ENCODE data around the gene ASAP3. TPM values are rescaled to one million over a fixed set of nuclear protein-coding genes. Genes with fewer than 3 reads are reported as not detected.
"Not testable (repeated sequence)": the region's sequence is repeated elsewhere in the genome, so short reads cannot be mapped to it uniquely, and the experiment has no call there.

The ASAP3 gene
- total and polyA plus RNA-seq, 4 donors = 8.3 to 25.9 (median 16.7) TPM

DNA sequence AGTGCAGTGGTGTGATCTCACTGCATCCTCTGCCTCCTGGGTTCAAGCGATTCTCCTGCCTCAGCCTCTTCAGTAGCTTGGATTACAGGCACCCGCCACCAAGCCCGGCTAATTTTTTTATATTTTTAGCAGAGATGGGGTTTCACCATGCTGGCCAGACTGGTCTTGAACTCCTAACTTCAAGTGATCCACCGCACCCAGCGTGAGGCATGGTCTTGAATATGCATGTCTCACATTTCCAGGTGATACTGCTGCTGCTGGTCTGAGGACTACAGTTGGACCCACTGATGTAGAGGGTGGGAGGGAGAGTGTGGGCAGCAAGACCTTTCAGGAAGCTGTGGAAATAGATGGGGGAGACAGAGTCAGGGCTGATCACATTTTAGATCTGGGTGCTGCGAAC lies 21.9 kb upstream of the ASAP3 start:
- TF ChIP-seq, protein P1, sequence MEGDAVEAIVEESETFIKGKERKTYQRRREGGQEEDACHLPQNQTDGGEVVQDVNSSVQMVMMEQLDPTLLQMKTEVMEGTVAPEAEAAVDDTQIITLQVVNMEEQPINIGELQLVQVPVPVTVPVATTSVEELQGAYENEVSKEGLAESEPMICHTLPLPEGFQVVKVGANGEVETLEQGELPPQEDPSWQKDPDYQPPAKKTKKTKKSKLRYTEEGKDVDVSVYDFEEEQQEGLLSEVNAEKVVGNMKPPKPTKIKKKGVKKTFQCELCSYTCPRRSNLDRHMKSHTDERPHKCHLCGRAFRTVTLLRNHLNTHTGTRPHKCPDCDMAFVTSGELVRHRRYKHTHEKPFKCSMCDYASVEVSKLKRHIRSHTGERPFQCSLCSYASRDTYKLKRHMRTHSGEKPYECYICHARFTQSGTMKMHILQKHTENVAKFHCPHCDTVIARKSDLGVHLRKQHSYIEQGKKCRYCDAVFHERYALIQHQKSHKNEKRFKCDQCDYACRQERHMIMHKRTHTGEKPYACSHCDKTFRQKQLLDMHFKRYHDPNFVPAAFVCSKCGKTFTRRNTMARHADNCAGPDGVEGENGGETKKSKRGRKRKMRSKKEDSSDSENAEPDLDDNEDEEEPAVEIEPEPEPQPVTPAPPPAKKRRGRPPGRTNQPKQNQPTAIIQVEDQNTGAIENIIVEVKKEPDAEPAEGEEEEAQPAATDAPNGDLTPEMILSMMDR (IDR thresholded peaks at IDR 0.05; ENCODE audit: low read depth, low read length, missing input control) = no peak
- no peak for TF ChIP-seq HNF4G (IDR thresholded peaks at IDR 0.05)
- Histone ChIP-seq H3K4me1 (ENCODE audit: control insufficient read depth in 4 of 4, insufficient read depth in 4 of 4, low read length in 3 of 4) (no peaks in the 10 kb centered on the region), H3K9ac (ENCODE audit: low read depth in 1 of 2, low read length in 2 of 2) (no peak overlapping the region), H3K9me3 (ENCODE audit: control insufficient read depth in 4 of 4, low read length in 3 of 4) (no peaks in the 10 kb centered on the region), H3K36me3 (ENCODE audit: control insufficient read depth in 4 of 4, insufficient read depth in 3 of 4, low read depth in 1 of 4, low read length in 3 of 4) (no peaks in the 10 kb centered on the region), H3K4me3 (ENCODE audit: low read depth in 1 of 3, low read length in 3 of 3) (no peak overlapping the region), H3K27me3 (ENCODE audit: control insufficient read depth in 4 of 4, insufficient read depth in 4 of 4, low read length in 3 of 4) (no peaks in the 10 kb centered on the region), H3K27ac (ENCODE audit: low read depth in 1 of 2, low read length in 2 of 2) (no peak overlapping the region)
- DNase-seq (ENCODE audit: low spot score) = no peak
- WGBS = 97% methylated on average over 6 of the region's 6 CpGs

DNA sequence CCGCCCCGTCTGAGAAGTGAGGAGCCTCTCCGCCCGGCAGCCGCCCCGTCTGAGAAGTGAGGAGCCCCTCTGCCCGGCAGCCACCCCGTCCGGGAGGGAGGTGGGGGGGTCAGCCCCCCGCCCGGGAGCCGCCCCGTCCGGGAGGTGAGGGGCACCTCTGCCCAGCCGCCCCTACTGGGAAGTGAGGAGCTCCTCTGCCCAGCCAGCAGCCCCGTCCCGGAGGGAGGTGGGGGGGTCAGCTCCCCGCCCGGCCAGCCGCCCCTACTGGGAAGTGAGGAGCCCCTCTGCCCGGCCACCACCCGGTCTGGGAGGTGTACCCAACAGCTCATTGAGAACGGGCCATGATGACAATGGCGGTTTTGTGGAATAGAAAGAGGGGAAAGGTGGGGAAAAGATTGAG lies 20.2 kb upstream of the ASAP3 start:
- H3K9me3 ChIP-seq (ENCODE audit: control insufficient read depth in 4 of 4, low read length in 3 of 4); H3K36me3 ChIP-seq (ENCODE audit: control insufficient read depth in 4 of 4, insufficient read depth in 3 of 4, low read depth in 1 of 4, low read length in 3 of 4); H3K4me3 ChIP-seq (ENCODE audit: low read depth in 1 of 3, low read length in 3 of 3); H3K4me1 ChIP-seq (ENCODE audit: control insufficient read depth in 4 of 4, insufficient read depth in 4 of 4, low read length in 3 of 4); DNase-seq (ENCODE audit: low spot score); H3K9ac ChIP-seq (ENCODE audit: low read depth in 1 of 2, low read length in 2 of 2); H3K27me3 ChIP-seq (ENCODE audit: control insufficient read depth in 4 of 4, insufficient read depth in 4 of 4, low read length in 3 of 4); H3K27ac ChIP-seq (ENCODE audit: low read depth in 1 of 2, low read length in 2 of 2): not testable (repeated sequence)
- 78% methylated on average over 23 of the region's 24 CpGs for WGBS

DNA sequence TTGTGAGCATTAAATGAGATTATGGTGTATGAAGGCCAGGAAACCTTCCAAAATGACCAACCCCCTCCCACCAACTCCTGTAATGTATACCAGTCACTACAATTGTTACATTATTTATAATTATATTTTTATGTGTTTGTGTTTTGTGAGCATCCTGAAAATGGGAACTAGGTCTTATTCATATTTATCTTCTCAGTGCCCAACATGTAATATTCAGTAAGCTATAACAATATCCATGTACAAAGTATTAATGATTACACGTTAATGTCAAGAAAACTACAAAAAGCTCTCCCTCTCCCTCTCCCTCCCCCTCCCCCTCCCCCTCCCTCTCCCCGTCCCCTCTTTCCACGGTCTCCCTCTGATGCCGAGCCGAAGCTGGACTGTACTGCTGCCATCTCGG lies 19.0 kb upstream of the ASAP3 start:
- no peak overlapping the region for H3K4me3 ChIP-seq (ENCODE audit: low read depth in 1 of 3, low read length in 3 of 3)
- no peak overlapping the region for H3K27ac ChIP-seq (ENCODE audit: low read depth in 1 of 2, low read length in 2 of 2)
- no peaks in the 10 kb centered on the region for H3K4me1 ChIP-seq (ENCODE audit: control insufficient read depth in 4 of 4, insufficient read depth in 4 of 4, low read length in 3 of 4)
- no peak for TF ChIP-seq RAD21 (IDR thresholded peaks at IDR 0.05)
- no peak for TF ChIP-seq JUND (IDR thresholded peaks at IDR 0.05)
- no peak for TF ChIP-seq NR2F2 (IDR thresholded peaks at IDR 0.05)
- TF ChIP-seq HNF4G (IDR thresholded peaks at IDR 0.05) = no peak
- TF ChIP-seq SP1 (IDR thresholded peaks at IDR 0.05) = no peak
- TF ChIP-seq RXRA (IDR thresholded peaks at IDR 0.05) = no peak
- TF ChIP-seq, protein P2, sequence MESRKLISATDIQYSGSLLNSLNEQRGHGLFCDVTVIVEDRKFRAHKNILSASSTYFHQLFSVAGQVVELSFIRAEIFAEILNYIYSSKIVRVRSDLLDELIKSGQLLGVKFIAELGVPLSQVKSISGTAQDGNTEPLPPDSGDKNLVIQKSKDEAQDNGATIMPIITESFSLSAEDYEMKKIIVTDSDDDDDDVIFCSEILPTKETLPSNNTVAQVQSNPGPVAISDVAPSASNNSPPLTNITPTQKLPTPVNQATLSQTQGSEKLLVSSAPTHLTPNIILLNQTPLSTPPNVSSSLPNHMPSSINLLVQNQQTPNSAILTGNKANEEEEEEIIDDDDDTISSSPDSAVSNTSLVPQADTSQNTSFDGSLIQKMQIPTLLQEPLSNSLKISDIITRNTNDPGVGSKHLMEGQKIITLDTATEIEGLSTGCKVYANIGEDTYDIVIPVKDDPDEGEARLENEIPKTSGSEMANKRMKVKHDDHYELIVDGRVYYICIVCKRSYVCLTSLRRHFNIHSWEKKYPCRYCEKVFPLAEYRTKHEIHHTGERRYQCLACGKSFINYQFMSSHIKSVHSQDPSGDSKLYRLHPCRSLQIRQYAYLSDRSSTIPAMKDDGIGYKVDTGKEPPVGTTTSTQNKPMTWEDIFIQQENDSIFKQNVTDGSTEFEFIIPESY (IDR thresholded peaks at IDR 0.05) = no peak
- TF ChIP-seq FOXA1 (IDR thresholded peaks at IDR 0.05) = no peak
- TF ChIP-seq, protein P3, sequence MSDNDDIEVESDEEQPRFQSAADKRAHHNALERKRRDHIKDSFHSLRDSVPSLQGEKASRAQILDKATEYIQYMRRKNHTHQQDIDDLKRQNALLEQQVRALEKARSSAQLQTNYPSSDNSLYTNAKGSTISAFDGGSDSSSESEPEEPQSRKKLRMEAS (IDR thresholded peaks at IDR 0.05) = no peak
- TF ChIP-seq YY1 (IDR thresholded peaks at IDR 0.05) = no peak
- TF ChIP-seq, protein P1 (IDR thresholded peaks at IDR 0.05; ENCODE audit: low read depth, low read length, missing input control) = no peak
- no peak for TF ChIP-seq FOXA2 (IDR thresholded peaks at IDR 0.05)
- no peaks in the 10 kb centered on the region for H3K27me3 ChIP-seq (ENCODE audit: control insufficient read depth in 4 of 4, insufficient read depth in 4 of 4, low read length in 3 of 4)
- H3K9ac ChIP-seq (ENCODE audit: low read depth in 1 of 2, low read length in 2 of 2) = no peak overlapping the region
- WGBS = 81% methylated on average over 3 of the region's 6 CpGs
- no peak for DNase-seq (ENCODE audit: low spot score)
- no peaks in the 10 kb centered on the region for H3K36me3 ChIP-seq (ENCODE audit: control insufficient read depth in 4 of 4, insufficient read depth in 3 of 4, low read depth in 1 of 4, low read length in 3 of 4)
- no peaks in the 10 kb centered on the region for H3K9me3 ChIP-seq (ENCODE audit: control insufficient read depth in 4 of 4, low read length in 3 of 4)
